GM12892 (cell line): ENCODE measurements around the gene C19orf53.

Experiments used
- POLR2A ChIP-seq: IDR thresholded peaks from 2 replicates; pipeline ENCODE4 v1.6.1; 2011; ENCODE audit warnings: low read depth, low read length, control low read depth
- POLR2AphosphoS5 ChIP-seq: IDR thresholded peaks from 2 replicates; pipeline ENCODE4 v1.6.1; 2011; ENCODE audit warnings: low read depth, low read length, control low read depth
- TAF1 ChIP-seq: IDR thresholded peaks from 2 replicates; pipeline ENCODE4 v1.6.1; 2011; ENCODE audit warnings: low read depth, mild to moderate bottlenecking, control low read depth, low read length, borderline replicate concordance

DNA sequence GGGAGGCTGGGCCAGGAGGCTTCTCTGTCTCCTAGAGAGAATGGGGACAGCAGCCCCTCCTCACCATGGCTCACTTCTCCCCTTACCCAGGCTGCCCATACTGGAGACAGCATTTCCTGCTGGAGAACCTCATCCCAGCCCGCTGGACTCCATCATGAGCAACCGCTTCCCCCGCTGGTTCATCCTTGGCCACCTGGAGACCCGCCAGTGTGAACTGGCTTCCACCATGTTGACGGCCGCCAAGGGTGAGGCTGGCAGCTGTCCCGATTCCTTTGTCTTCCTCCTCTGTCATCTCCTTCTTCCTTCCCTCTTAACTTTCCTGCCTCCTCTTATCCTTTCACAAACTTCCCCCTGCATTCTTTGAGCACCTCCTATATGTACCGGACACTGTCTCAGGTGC, 49.0 kb downstream of the C19orf53 start:
- TF ChIP-seq TAF1 (no peak), POLR2A (no peak), POLR2AphosphoS5 (no peak)
